ENCODE measurements around the gene UQCRC2. TPM values are rescaled to one million over a fixed set of nuclear protein-coding genes. Genes with fewer than 3 reads are reported as not detected.

The UQCRC2 gene
- polyA plus RNA-seq, 1 donor (not counting 4 experiments of a cell fraction or from before 2014, with no cell fraction given) = 255 TPM

DNA sequence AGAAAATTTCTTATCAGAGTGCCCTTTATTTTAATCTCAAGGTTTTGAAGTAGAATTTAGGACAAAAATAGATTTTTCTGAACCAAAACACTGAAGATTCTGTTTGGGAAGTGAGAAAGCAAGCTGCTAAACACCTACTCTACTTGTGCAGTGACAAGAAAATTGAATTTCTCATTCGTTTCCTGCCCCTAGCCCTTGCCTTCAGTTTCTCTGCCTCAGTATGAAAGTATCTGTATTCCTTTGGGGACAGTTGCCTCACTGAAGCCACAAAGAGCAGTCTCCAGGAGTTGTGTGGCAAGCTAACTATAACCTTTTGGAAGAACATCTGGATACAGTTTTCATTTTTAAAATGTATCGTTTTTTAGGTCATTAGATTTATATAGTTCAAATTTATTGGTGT is 74.5 kb downstream of the UQCRC2 start:
- no peak for DNase-seq (ENCODE audit: low read depth, low spot score)
- H4K20me1 ChIP-seq (ENCODE audit: control insufficient read depth, extremely low read depth, insufficient read depth, low read length) = no peaks in the 10 kb centered on the region
- dilution Hi-C loops (cut with MboI; ENCODE audit: extremely low pct_ligation_motif_present, low sequenced_read_pairs) = no loop called here
- H3K27ac ChIP-seq (ENCODE audit: control insufficient read depth, insufficient read depth, low read length) = peak overlapping the region; percentile 81
- H3K4me2 ChIP-seq (ENCODE audit: control insufficient read depth, extremely low read depth, insufficient read depth, low read depth, low read length) = peak overlapping the region; percentile 82
- no peaks in the 10 kb centered on the region for H3K9me1 ChIP-seq (ENCODE audit: control insufficient read depth, extremely low read depth, insufficient read depth, low read length)
- no peak for FAIRE-seq
- peak overlapping the region in 1 of 3 experiments; percentile 56 for H3K4me3 ChIP-seq (ENCODE audit: control insufficient read depth in 2 of 3, extremely low read depth in 1 of 3, insufficient read depth in 2 of 3, low read depth in 1 of 3, low read length in 3 of 3)
- H3K36me3 ChIP-seq (ENCODE audit: control insufficient read depth in 2 of 2, extremely low read depth in 1 of 2, insufficient read depth in 2 of 2, low read length in 2 of 2) = peaks cover 1 to 27% of the 10 kb centered on the region in 2 experiments
- H3K9me3 ChIP-seq (ENCODE audit: control insufficient read depth, low read depth, low read length) = no peaks in the 10 kb centered on the region
- peaks cover 80% of the 10 kb centered on the region for H3K79me2 ChIP-seq (ENCODE audit: control insufficient read depth, insufficient read depth, low read length)
- no peaks in the 10 kb centered on the region for H3K27me3 ChIP-seq (ENCODE audit: control insufficient read depth, extremely low read depth, insufficient read depth, low read length)
- no peak for TF ChIP-seq EZH2 (IDR thresholded peaks at IDR 0.05; ENCODE audit: low read length)
- TF ChIP-seq, protein P1, sequence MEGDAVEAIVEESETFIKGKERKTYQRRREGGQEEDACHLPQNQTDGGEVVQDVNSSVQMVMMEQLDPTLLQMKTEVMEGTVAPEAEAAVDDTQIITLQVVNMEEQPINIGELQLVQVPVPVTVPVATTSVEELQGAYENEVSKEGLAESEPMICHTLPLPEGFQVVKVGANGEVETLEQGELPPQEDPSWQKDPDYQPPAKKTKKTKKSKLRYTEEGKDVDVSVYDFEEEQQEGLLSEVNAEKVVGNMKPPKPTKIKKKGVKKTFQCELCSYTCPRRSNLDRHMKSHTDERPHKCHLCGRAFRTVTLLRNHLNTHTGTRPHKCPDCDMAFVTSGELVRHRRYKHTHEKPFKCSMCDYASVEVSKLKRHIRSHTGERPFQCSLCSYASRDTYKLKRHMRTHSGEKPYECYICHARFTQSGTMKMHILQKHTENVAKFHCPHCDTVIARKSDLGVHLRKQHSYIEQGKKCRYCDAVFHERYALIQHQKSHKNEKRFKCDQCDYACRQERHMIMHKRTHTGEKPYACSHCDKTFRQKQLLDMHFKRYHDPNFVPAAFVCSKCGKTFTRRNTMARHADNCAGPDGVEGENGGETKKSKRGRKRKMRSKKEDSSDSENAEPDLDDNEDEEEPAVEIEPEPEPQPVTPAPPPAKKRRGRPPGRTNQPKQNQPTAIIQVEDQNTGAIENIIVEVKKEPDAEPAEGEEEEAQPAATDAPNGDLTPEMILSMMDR (optimal IDR thresholded peaks at IDR 0.05 in 1 of 3, IDR thresholded peaks at IDR 0.05 in 1 of 3, conservative IDR thresholded peaks at IDR 0.05 in 1 of 3; ENCODE audit: extremely low read depth in 1 of 3, insufficient read depth in 2 of 3, low read length in 3 of 3) = no peak
- no peak overlapping the region for H2AFZ ChIP-seq (ENCODE audit: control insufficient read depth, low read length)
- no peak overlapping the region for H3K9ac ChIP-seq (ENCODE audit: control insufficient read depth, extremely low read depth, insufficient read depth, low read length)
- H3K4me1 ChIP-seq (ENCODE audit: control insufficient read depth, extremely low read depth, insufficient read depth, low read length) = peaks cover 45% of the 10 kb centered on the region

DNA sequence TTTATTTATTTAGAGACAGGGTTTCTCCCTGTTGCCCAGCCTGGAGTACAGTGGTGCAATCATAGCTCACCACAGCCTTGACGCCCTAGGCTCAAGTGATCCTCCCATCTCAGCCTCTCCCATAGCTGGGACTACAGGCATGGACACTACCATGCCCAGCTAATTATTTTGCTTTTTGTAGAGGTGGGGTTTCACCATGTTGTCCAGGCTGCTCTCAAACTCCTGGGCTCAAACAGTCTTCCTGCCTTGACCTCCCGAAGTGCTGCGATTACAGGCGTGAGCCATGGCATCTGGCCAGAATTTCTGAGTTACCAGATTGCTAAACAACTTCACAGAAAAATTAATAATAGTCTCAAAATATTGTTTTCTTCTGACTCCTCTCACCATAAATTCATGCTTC is 76.5 kb downstream of the UQCRC2 start:
- no peak for FAIRE-seq
- no peak overlapping the region for H3K9ac ChIP-seq (ENCODE audit: control insufficient read depth, extremely low read depth, insufficient read depth, low read length)
- H3K4me1 ChIP-seq (ENCODE audit: control insufficient read depth, extremely low read depth, insufficient read depth, low read length) = peaks cover 40% of the 10 kb centered on the region
- peaks cover 79% of the 10 kb centered on the region for H3K79me2 ChIP-seq (ENCODE audit: control insufficient read depth, insufficient read depth, low read length)
- H3K9me1 ChIP-seq (ENCODE audit: control insufficient read depth, extremely low read depth, insufficient read depth, low read length) = no peaks in the 10 kb centered on the region
- no peak overlapping the region for H3K27ac ChIP-seq (ENCODE audit: control insufficient read depth, insufficient read depth, low read length)
- DNase-seq (ENCODE audit: low read depth, low spot score) = no peak
- H3K9me3 ChIP-seq (ENCODE audit: control insufficient read depth, low read depth, low read length) = no peaks in the 10 kb centered on the region
- no peak overlapping the region for H2AFZ ChIP-seq (ENCODE audit: control insufficient read depth, low read length)
- TF ChIP-seq EZH2 (IDR thresholded peaks at IDR 0.05; ENCODE audit: low read length) = no peak
- TF ChIP-seq, protein P1 (optimal IDR thresholded peaks at IDR 0.05 in 1 of 3, IDR thresholded peaks at IDR 0.05 in 1 of 3, conservative IDR thresholded peaks at IDR 0.05 in 1 of 3; ENCODE audit: extremely low read depth in 1 of 3, insufficient read depth in 2 of 3, low read length in 3 of 3) = no peak
- H3K4me3 ChIP-seq (ENCODE audit: control insufficient read depth in 2 of 3, extremely low read depth in 1 of 3, insufficient read depth in 2 of 3, low read depth in 1 of 3, low read length in 3 of 3) = no peak overlapping the region
- dilution Hi-C loops (cut with MboI; ENCODE audit: extremely low pct_ligation_motif_present, low sequenced_read_pairs) = no loop called here
- no peaks in the 10 kb centered on the region for H3K27me3 ChIP-seq (ENCODE audit: control insufficient read depth, extremely low read depth, insufficient read depth, low read length)
- no peaks in the 10 kb centered on the region for H4K20me1 ChIP-seq (ENCODE audit: control insufficient read depth, extremely low read depth, insufficient read depth, low read length)
- no peak overlapping the region for H3K4me2 ChIP-seq (ENCODE audit: control insufficient read depth, extremely low read depth, insufficient read depth, low read depth, low read length)
- peaks cover 1 to 21% of the 10 kb centered on the region in 2 experiments for H3K36me3 ChIP-seq (ENCODE audit: control insufficient read depth in 2 of 2, extremely low read depth in 1 of 2, insufficient read depth in 2 of 2, low read length in 2 of 2)
